KG1 (cell line): ENCODE data around the gene ABHD10.
"Not testable (repeated sequence)": the region's sequence is repeated elsewhere in the genome, so short reads cannot be mapped to it uniquely, and the experiment has no call there.

Experiments
- DNase-seq: peaks from one replicate; lab custom pipeline; 2025; lab: John Stamatoyannopoulos, UW

The ABHD10 gene

GRCh38 chr3:112032098-112032731 is 53.4 kb downstream of the ABHD10 start:
- no peak for DNase-seq

GRCh38 chr3:112034436-112034835 is 55.6 kb downstream of the ABHD10 start, which contains the start of gene TMPRSS7:
TMPRSS7 (plus strand) TSS chr3:112034736; CDS start chr3:112034846, 110 bp downstream.
- no peak for DNase-seq

DNA sequence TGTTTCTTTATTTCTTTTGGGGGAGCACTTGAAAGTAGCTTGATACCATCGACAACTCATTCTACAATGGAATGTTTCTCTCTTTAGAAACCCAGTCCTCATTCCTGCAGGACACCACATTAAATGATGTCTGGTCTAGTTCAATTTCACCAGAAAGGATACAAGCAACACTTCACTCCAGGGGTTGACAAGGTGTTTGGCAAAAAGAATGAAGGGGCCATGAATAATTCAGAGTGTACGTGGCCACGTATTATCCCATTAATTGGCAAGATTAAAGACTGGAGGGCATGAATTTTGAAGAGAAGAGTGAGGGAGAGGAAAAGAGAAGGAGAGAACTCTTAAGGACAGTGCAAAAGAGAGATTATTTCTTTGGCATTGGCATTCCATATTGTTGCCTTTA is 56.4 kb downstream of the ABHD10 start:
- DNase-seq: no peak

GRCh38 chr3:112037194-112037593 is 58.4 kb downstream of the ABHD10 start:
- DNase-seq: not testable (repeated sequence)

GRCh38 chr3:112038863-112039262 is 60.0 kb downstream of the ABHD10 start:
- no peak for DNase-seq

DNA sequence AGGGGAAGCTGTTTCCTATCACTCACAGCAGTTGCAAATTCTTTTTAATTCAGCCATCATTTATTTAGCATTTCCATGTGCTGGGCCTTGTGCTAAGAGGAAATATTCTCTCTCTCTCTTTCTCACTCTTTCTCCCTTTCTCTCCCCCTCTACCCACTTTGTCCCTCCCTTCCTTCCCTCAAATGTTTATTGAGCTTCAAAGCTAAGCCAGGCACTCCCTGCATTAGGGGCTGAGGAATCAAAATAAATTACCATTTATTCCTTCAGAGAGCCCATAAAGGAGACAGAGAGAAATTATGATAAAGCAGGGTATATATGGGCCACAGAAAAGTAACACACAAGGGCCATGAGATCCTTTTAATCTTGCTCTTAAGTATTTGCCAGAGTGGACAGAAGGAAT is 62.5 kb downstream of the ABHD10 start:
- no peak for DNase-seq

DNA sequence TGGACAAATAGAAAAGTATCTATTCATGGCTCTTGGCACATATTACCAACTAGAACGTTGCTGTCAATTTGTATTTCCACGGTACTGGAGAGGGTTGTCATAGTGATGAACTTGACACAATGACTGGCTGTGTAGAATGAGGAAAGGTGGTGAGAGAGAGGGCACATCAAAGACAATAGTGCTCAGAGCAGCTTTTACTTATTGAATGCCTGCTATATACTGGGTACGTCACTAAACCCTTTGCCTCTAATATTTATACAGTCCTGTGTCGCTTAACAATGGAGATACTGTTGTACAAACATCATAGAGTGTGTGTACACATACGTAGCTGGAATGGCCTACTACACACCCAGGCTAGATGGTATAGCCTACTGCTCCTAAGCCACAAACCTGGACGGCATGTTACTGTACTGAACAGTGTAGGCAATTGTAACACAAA is 64.0 kb downstream of the ABHD10 start:
- no peak for DNase-seq
